Stimulated activated CD4-positive, alpha-beta T cell treated with anti-CD3 and anti-CD28 coated beads, Interleukin-15, amount 100 ng/mL, for 1 hour (primary cell): ENCODE data around the gene PKIG.
"Not testable (repeated sequence)": the region's sequence is repeated elsewhere in the genome, so short reads cannot be mapped to it uniquely, and the experiment has no call there.

Source experiments
- DNase-seq, 2 donors: peaks; one replicate each; pipeline ENCODE4 v3.0.0-alpha.2; 2020; ENCODE audit warnings: low read depth in 1 of 2, low spot score in 1 of 2

The PKIG gene

GRCh38 chr20:44582311-44583025 is at the start of gene PKIG:
TSS of gene PKIG (plus strand) at chr20:44582579. CDS start at chr20:44614557, 31,978 bp downstream.
- DNase-seq = no peak

GRCh38 chr20:44532981-44533331 is 49.4 kb upstream of the PKIG start:
- no peak for DNase-seq

GRCh38 chr20:44533928-44534327 is 48.5 kb upstream of the PKIG start:
- no peak for DNase-seq

- no peak for DNase-seq
Observed at GRCh38 chr20:44536175-44536574, 46.2 kb upstream of the PKIG start.

GRCh38 chr20:44537993-44538392 is 44.4 kb upstream of the PKIG start:
- DNase-seq = no peak

GRCh38 chr20:44540834-44541233 is 41.5 kb upstream of the PKIG start:
- DNase-seq = no peak

- no peak for DNase-seq
Observed at GRCh38 chr20:44541992-44542391, 40.4 kb upstream of the PKIG start.

- DNase-seq = no peak
Observed at GRCh38 chr20:44542890-44543289, 39.5 kb upstream of the PKIG start.

- DNase-seq = no peak
Observed at GRCh38 chr20:44543358-44543757, 39.0 kb upstream of the PKIG start.

- no peak for DNase-seq
Observed at GRCh38 chr20:44544263-44544662, 38.1 kb upstream of the PKIG start.

- no peak for DNase-seq
Observed at GRCh38 chr20:44547419-44547818, 35.0 kb upstream of the PKIG start.

GRCh38 chr20:44549123-44549522 is 33.3 kb upstream of the PKIG start:
- DNase-seq = no peak

- no peak for DNase-seq
Observed at GRCh38 chr20:44552050-44552449, 30.3 kb upstream of the PKIG start.

GRCh38 chr20:44552568-44552949 is 29.8 kb upstream of the PKIG start:
- no peak for DNase-seq

GRCh38 chr20:44552950-44553908 is 29.1 kb upstream of the PKIG start:
- no peak for DNase-seq

GRCh38 chr20:44559302-44559701 is 23.1 kb upstream of the PKIG start:
- no peak for DNase-seq

GRCh38 chr20:44560229-44560628 is 22.1 kb upstream of the PKIG start:
- DNase-seq = no peak

GRCh38 chr20:44560818-44561217 is 21.6 kb upstream of the PKIG start:
- not testable (repeated sequence) for DNase-seq

- no peak for DNase-seq
Observed at GRCh38 chr20:44561876-44562275, 20.5 kb upstream of the PKIG start.

GRCh38 chr20:44566018-44566417 is 16.4 kb upstream of the PKIG start:
- no peak for DNase-seq

- no peak for DNase-seq
Observed at GRCh38 chr20:44566811-44567210, 15.6 kb upstream of the PKIG start.

- DNase-seq = no peak
Observed at GRCh38 chr20:44570367-44570766, 12.0 kb upstream of the PKIG start.
